Measurements from ENCODE around the gene ADPRH.
"Not testable (repeated sequence)": the region's sequence is repeated elsewhere in the genome, so short reads cannot be mapped to it uniquely, and the experiment has no call there.

Gene ADPRH

DNA sequence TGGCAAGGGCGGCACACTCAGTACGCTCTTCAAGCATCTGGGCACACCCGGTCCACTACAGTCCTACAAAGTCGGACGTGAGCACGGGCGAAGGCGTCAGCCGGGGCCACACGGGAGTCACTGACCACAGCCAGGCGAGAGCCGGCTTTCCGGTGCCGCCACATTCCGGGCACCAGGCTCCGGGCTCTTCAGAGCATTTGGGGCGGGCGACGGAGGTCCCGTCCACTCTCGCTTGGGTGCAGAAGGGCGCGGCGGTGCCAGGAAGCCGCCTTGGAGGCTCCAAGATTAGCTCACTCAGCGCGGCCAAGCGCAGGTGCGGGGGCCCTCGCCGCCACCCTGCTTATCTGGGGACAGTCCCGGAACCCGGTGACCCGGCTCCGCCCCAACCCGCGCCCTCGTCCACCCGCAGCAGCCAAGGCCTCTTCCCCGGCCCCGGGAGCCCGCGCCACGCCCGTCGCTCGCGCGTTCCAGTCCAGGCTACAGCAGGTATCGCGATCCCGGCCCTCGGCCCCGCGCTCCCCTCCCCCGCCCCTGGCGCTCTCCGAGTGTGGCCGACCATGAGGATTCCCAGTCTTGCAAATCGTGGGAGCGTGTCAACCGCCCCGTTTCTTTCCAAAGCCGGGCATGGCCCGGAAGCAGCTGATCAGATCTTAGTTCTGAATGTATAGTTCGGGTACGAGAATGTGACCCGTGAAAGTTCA, at the start of gene ADPRH:
ADPRH (plus strand) TSS at position 127 of the 701 bp plus-strand sequence. CDS start 2,678 bp downstream, outside the sequence.
- DNase-seq = peak; percentile 37

DNA sequence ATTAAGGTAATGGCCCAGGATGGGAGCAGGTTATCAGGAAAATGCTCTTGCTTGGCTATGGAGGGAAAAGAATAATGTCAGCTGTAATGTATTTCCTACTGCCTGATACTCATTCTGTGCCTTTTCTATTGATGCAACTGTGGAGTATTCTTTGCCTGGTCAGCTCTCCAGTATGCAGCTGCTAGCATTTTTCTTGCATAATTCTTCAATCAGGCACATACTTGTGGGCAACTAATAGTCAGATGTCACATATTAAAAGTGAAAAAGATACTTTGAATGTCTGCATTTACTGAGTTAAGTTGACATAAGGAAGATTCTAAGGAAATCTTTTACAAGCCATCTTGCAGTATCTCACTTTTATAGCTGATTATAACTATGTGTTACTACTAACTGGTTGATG, 49.4 kb upstream of the ADPRH start:
- DNase-seq = no peak

DNA sequence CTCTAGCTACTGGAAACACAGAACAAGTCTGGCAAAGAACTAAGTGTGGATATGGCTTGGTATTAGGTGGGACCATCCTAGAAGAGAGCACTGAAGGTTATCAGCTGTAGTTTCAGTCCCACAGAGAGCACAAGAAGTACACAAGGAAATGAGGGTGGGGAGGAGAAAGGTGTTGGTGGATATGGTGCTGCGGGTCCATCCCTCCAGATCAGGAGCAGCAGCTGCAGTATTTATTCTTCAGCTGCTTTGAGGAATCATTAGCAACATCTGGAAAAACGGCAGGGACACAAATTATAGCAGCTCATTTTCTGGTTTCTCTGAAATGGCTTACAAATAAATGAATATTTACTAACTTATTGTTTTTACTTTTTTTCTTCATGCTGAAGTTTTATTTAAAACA, 48.8 kb upstream of the ADPRH start:
- DNase-seq = no peak

DNA sequence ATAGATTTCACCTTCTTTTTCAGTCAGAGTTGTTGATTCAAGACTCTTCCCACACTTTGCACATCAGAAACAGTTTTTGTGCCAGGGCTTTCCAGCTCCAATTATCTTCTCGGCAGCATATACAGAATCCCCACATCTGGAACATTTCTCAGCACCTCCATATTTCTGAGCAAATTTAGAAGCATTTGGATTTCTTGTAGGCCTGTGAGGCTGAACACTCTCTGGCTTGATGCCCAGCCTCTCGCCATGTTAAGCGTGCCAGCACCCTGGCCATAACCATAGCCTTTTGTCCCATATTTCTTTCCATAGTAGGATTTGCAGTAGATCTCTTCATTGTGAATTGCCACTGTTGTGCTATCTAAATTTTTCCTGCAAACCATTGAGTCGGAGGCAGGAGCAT, 48.1 kb upstream of the ADPRH start:
- DNase-seq = no peak

DNA sequence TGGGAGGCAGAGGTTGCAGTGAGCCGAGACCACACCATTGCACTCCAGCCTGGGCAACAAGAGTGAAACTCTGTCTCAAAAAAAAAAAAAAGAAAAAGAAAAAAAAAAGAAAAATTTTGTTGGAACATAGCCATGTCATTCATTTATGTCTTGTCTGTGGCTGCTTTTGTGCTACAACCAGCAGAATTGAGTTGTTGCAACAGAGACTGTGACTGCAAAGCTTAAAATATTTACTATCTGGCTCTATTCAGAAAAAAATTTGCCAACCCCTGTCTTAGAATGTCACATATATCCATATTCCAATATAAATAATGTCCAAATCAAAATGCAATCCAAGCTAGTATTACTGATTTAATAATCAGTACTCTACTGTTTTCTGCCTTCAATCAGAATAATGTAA, 45.0 kb upstream of the ADPRH start:
- DNase-seq = no peak

DNA sequence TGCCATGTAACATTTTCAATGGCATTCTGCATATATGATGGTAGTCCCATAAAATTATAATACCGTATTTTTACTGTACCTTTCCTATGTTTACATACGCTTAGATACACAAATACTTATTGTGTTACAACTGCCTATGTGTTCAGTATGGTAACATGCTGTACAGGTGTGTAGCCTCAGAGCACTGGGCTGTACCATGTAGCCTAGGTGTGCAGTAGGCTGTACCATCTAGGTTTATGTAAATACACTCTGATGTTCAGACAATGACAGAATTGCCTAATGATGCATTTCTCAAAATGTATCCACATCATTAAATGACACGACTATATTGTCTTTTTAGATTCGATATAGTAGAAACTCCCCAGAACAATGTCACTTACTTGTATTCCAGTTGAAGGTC, 42.5 kb upstream of the ADPRH start:
- DNase-seq = no peak

DNA sequence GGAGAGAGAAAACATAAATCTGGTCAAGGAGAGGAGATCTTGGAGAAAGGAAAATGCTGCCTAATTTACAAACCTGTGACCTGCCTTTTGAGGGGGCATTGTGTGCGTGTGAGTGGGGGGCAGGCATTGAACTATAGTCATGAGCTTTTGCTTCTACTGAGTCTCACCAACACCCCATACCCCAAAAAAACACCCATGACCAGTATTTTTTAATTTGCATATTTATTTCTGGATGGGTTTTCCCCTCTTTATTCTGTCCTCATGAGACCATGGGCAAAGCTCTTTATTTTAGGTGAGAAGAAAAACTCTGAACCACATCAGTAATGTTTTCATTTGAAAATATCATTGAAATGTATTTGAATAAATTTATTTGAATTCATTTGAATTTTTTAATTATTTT, 40.5 kb upstream of the ADPRH start:
- no peak for DNase-seq

DNA sequence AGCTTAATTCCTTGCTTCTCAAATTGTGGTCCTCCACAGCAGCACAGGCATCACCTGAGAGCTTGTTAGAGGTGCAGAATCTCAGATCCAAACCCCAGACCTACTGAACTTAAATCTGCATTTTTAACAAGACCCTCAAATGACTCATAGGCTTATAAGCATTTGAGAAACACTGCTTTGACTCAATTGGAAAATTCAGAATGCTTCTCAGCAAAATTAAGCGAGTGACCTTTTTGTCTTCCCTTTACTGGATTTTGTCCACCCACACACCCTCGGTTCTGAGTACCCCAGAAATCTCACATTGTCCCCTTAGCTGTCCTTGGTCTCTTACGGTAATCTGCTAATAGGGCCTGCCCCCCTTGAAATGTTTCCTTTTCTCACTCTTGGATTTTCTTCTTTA, 37.7 kb upstream of the ADPRH start:
- DNase-seq = no peak

DNA sequence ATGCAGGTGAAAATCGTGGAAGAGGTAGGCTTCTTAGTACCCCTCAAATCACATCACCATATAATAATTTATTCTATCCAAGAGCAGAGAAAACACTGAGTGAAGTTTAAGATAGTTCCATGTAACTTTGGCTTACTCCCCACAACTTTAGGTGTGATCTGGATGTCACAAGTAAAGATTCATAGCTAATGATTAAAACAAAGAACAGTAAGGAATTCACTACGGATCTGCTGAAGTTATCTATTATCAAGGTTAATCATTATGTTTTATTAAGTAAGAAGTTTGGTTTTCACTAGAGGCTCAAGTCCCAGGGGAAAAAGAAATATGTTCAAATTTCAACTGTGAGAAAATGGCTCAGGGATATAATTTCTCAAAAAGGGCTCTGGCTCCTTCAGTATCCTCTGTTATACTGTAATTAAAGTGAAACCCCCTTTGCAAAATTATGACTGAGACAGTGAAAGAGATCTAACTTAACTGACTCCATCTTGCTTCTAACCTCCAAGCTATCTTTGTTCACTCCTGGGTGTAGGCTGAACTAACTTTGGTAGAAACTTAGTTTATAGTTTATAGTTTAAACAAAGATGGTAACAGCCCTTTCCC, 37.0 kb upstream of the ADPRH start:
- no peak for DNase-seq

DNA sequence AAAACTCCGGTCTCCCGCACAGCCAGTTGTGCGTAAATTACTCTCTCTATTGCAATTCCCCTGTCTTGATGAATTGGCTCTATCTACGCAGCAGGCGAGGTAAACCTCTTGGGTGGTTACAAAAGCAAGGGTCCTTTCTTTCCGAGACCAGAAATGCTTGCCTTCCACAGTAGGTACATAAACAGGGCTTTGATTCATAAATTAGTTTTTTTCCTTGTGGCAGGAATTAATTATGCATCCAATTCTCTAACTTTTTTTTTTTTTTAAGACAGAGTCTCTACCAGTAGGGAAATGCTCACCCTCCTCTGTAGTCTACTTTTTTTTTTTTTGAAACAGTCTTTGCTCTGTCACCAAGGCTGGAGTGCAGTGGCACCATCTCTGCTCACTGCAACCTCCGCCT, 36.1 kb upstream of the ADPRH start:
- no peak for DNase-seq

DNA sequence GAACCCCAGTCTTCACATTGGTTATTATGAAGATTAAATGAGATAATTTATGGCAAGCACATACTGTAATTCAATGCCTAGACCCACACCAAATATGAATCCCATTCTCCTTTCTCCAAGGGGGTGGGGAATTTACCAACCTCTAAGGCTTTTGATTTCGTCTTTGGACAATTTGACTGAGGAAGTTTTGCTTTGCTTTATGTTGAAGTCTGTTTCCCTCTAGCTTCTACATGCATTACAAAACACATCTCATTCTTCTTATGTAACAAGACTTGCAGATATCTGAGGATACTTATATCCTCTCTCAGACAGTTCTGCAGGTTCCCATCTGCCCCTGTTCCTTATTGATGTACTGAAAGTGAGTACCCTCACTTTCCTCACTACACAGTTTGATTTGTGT, 32.1 kb upstream of the ADPRH start:
- no peak for DNase-seq

DNA sequence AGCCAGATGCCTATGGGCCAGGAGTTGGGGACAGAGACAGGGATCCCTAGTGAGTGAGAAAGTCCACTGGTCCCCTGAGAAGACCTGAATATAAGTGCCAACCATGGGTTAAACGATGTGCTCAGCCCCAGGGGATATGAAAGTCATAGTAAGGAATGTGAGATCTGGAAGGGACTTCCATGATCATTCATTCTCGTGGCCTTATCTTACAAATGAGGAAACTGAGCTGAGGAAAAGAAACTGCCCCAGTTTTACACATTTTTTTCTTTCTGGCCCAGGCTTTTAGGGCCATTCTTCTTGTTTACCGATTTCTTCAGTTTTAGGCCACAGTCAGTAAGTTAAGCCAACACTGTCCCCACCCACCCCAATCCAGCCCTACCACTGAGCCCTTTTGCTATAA, 31.0 kb upstream of the ADPRH start:
- DNase-seq = no peak

DNA sequence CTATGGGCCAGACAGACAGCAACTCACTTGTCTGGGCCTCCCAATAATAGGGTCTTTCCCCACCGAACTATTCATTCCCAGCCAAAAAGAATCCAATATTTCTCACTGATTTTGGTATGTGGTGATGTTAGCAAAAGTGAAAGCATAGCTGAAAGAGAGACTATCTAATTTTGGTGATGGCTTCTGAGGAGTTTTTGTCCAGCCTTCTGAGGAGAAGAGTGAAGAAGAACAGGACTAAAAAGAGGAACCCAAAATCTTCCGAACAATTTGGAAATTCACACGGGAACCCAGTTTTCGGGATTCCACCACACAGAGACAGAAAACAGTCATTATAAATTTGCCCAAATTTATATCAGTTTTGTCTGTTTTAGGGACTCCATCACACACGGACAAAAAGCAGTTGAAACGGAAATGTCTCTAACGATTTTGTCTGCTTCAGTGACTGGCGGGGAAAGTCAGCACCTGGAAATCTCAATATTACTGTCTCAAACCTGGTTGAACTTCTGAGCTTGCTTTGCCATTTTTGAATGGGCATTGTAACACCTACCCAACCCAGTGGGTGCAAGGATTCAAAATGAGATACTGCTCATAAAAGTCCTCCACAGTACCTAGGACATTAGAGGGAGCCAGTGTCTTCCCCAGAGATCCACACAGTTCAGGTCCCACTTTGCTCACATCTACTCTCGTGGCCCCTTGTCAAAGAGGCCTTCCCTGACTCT, 28.9 kb upstream of the ADPRH start:
- DNase-seq = no peak

DNA sequence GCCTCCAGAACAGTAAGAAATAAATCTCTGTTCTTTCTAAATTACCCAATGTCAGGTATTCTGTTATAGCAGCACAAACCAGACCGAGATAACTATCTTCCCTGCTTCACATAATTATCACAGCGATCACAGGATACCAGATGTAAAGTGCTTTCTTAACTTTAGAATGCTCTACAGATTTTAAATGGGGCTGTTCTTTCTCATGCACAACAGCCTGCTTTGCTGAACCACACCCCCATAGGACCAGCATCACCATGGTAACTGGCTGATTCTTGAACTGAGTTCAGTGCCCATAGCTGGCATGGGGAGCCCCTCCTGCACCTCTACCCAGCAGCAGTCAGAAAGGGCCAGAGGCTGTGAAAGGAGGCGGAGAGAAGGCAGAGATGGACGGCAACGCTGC, 27.7 kb upstream of the ADPRH start:
- DNase-seq = no peak

DNA sequence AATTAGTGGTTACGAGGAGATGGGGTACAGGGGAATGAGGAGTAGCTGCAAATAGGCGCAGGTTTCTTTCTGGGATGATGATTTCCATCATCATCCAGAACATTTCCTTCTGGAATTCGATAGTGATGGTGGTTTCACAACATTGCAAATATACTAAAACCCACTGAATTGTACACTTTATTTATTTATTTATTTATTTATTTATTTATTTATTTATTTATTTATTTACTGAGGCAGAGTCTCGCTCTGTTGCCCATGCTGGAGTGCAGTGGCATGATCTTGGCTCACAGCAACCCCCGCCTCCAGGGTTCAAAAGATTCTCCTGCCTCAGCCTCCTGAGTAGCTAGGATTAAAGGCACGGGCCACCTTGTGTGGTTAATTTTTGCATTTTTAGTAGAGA, 26.4 kb upstream of the ADPRH start:
- not testable (repeated sequence) for DNase-seq

DNA sequence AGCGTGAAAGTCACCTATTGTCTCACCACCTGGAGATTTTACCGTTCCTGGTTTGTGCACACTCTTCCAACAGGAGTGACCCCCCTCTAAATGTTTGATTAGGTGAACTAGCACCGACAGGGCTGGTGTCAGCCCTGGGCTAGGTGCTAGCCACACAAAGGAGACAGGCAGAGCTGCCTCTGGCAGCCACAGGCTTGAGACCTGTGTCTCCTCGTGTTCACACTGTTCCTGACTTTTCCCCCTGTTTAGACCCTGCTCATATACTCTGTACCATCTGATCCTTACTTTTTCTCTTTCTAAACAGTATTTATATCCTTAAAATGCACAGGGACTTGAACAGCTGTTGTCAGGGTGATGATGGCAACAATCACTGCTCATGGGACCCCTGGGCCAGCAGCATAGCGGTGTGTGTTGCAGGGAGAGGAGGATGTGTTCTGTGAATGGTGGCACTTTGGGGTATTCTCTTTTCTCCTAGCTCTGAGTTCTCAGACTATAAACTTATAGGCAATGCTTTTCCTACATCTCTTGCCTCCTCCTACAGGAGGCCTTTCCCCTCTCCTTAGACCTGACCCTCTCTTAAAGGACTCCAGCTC, 25.4 kb upstream of the ADPRH start:
- no peak for DNase-seq

DNA sequence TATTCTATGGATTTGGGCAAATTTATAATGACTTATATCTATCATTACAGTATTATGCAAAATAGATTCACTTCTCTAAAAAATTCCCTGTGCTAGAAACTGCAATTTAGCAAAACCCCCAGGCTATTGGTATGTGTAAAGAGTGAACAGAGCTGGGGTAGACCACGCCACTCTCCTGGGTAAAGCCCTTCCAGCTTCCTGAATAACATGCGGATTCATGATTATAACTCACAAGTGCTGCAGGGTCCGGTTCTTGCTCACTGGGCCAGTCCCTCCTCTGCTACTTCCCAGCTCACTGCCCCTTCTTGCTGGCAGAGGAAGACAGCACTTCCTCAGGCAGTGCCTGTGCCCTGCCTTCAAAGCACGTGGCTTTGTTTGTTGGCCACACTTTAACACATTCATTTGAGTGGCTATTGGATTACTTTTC, 24.0 kb upstream of the ADPRH start:
- DNase-seq = no peak

DNA sequence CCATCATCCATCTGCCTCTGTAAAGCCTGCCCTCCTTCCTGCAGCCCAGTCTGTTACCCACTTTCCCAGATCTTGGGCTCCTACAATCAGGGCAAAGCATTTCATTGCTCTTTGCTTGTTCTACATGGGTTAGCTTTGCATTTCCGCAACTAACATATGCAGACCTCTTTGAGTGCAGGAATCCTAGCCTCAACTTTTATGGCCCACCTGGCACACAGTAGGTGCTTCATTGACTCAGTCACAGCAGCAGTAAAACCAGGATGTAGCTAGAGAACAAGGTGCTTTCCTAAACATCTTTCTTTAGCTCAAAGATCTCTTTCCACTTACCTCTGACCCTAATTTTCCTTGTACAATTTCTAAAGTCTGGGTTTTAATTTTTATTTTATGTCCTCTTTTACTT, 23.4 kb upstream of the ADPRH start:
- no peak for DNase-seq

DNA sequence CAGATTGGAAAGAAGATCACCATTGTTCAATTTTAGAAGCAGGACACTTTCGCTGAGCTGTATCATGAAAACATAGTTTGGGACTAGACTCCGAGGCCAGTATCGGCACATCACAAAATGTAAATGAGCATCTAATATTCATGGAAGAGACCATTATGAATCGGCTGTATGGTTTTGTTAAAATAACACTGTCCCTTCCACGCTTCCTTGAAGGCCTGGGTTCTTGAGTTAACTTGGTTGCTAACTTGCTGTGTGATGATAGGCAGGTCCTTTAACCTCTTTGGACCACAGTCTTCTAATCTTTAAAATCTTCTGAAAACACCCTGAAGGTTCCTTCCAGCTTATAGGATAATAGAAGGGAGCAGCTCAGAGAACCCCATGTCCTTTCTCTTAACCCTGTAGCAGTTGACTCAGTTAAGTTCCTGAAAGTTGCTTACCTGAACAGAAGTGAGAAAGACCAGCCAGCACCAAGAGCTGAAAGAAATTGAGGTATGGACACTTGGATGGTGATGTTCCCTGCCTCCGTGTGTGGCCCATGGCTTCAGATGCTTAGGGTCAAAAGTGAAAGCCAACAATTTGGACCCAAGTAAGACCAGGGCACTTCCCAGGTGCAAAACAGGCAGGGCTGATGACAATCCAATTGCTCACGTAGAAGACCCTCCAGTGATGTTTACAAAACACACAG, 22.0 kb upstream of the ADPRH start:
- DNase-seq = no peak

DNA sequence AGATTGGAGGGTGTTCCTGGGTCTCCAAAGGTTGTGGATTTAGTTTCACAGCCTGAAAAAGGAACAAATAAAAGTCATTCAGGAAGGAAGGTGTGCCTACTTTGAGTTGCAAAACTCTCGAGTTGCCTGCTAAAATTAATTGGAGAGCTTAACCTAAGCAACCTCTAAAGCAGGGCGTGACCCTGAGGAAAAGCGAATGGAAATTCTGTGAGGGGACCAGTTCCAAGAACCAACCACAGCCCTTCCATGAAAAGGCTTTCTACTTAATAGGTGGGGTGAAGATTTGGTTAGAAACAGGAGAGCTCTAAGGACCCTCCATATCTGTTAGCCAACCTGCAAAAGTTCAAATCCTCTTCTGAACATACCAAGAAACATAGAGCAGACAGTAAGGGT, 21.4 kb upstream of the ADPRH start:
- DNase-seq = no peak

DNA sequence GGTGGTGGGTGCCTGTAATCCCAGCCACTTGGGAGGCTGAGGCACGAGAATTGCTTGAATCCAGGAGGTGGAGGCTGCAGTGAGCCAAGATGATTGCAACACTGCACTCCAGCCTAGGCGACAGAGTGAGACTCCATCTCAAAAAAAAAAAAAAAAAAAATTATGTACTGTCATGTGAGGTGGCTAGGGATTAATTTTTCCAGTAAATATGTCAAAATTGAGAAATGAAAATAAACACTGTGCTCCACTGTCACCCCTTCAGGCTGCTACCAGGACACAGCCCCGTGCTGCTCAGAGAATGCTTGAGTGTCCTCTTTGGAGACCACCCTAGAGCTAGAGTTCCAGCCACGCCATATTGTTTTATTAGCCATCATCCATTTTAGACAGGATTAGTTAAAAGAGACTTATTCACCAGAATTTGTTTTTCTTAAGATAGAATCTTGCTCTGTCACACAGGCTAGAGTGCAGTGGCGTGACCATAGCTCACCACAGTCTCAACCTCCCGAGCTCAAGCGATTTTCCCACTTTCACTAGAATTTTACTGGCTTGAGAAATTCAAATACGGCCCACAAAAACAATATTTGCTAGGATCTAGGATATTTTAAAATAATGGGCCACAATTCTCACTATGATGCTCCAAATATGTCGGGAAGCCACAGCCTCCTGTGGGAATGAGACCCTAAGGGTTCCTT, 20.5 kb upstream of the ADPRH start:
- DNase-seq = no peak

DNA sequence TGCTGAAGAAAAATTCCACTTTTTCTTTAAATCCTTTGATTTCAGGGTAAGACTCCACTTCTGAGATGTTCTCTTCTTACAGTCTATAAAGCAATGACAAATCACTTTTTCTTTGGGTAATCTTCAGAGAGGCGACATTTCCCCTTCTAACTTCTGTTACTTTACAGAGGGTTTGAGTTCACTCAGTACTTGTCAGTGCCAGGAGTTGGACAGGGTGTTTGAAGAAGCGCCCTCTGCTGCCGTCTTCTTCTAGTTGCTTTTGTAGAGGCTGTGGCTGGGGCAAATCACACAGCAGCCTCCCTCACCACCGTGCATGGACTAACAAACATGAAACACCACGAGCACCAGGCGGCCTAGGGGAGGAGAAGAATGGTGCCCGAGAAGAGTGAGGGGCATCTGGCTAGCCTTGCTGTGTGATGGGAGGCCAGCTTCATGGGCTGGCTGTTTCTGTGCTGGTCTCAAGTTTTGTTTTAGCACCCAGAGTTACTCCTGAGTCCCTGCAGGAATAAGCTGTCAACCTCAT, 19.8 kb upstream of the ADPRH start, which contains the start of gene CD80:
CD80 (minus strand) TSS at position 174 of the 523 bp plus-strand sequence. CDS start 1,886 bp downstream, outside the sequence.
- DNase-seq = peak; percentile 73

Data from CD4-positive, alpha-beta T cell treated with Interleukin-4 for 4 hours (primary cell).